Testis (tissue), 3 donors: Measurements from ENCODE around the gene COL4A2. TPM values are rescaled to one million over a fixed set of nuclear protein-coding genes. Genes with fewer than 3 reads are reported as not detected.

ENCODE experiments used
- DNase-seq: peaks from one replicate; pipeline ENCODE4 v3.0.0-alpha.2; 2019
- H3K27ac ChIP-seq, 2 donors: fragments of 200-600 bp; sonication (generic); one replicate each; pipeline ENCODE4 v1.5.1; 2019
- H3K27me3 ChIP-seq: fragments of 200-600 bp; sonication (generic); one replicate; pipeline ENCODE4 v1.5.1; 2019
- H3K36me3 ChIP-seq: fragments of 200-600 bp; sonication (generic); one replicate; pipeline ENCODE4 v1.5.1; 2017; ENCODE audit warnings: low read depth; ENCODE audit errors: missing control alignments
- H3K4me1 ChIP-seq: fragments of 200-600 bp; sonication (generic); one replicate; pipeline ENCODE4 v1.5.1; 2019
- H3K4me3 ChIP-seq, 2 donors: fragments of 200-600 bp; sonication (generic); one replicate each; pipeline ENCODE4 v1.5.1; 2017 to 2019
- H3K9me3 ChIP-seq: fragments of 200-600 bp; sonication (generic); one replicate; pipeline ENCODE4 v1.5.1; 2017
- POLR2A ChIP-seq: fragments of 450-650 bp; IDR thresholded peaks from one replicate; pipeline ENCODE4 v1.6.1; 2017; ENCODE audit warnings: antibody characterized with exemption, mild to moderate bottlenecking, moderate library complexity
- WGBS, 2 donors: methylation state at CpG; one replicate each; pipeline ENCODE4 v1.1.5; 2018; 5-methylcytosine and 5-hydroxymethylcytosine counted together
- intact Hi-C: fragments of 100-400 bp; cut with DNase I; formaldehyde crosslinking; loops from one replicate; pipeline ENCODE4 v1.15.1; 2023; ENCODE audit warnings: low total_unique reads
- polyA plus RNA-seq: library from polyadenylated mRNA; stranded (reverse); fragments of 350-450 nt; fragmentation: Illumina TruSeq; extraction: RNeasy Lipid Tissue Mini Kit (QIAGEN cat#74804); gene quantifications from one replicate; pipeline ENCODE4 v1.2.3, GENCODE V29; 2014; ENCODE audit warnings: low read depth, low replicate concordance; ENCODE audit not compliant: insufficient read depth
- total RNA-seq, 2 donors: library from RNA; depleted of rRNA; stranded (reverse); fragments of >200 nt; gene quantifications; one replicate each; pipeline ENCODE4 v1.2.3, GENCODE V29; 2016
- TF ChIP-seq, protein P1 (sequence below), 3 experiments: fragments of 450-650 bp in 2 of 3; fragments of 200-600 bp in 1 of 3; sonication (generic) in 1 of 3; IDR thresholded peaks; one replicate each; pipeline ENCODE4 v1.5.1; 2016 to 2019; ENCODE audit warnings: antibody characterized with exemption in 3 of 3, mild to moderate bottlenecking in 2 of 3, moderate library complexity in 1 of 3

COL4A2 gene
- total and polyA plus RNA-seq, 3 donors from 2014 or later = 69.1 to 89.9 (median 81.0) TPM

DNA sequence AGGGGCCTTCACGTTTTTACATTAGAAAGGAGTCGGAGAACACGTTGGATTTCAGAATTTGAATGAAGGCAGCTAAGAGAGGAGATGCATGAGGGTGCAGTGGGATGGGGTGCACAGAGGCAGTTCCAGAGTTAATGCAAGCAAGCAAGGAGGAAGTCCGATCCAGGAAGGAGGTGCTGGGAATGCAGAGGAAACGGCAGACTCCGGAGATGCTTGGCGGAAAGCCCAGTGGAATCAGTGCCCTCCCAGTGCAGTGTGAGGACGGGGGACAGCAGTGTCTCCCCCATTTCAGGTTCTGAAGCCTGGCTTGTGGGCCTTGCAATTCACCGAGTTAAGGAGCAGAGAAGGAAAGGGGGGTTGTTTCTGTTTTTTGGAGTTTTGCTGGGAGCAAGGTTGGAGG, 100.4 kb downstream of the COL4A2 start:
- no peak overlapping the region for H3K4me3 ChIP-seq
- no peaks in the 10 kb centered on the region for H3K9me3 ChIP-seq
- no peaks in the 10 kb centered on the region for H3K36me3 ChIP-seq
- no peak for DNase-seq
- H3K27me3 ChIP-seq = no peaks in the 10 kb centered on the region
- peaks cover 19% of the 10 kb centered on the region for H3K4me1 ChIP-seq
- intact Hi-C loops = loop anchor here (10.0 kb wide), 1 partner anchor 63 kb away; no protein-coding TSS in a partner anchor
- H3K27ac ChIP-seq = peak overlapping the region in 1 of 2 donors; percentile 10
- WGBS, 2 donors = 45 to 64% methylated on average over 9 of the region's 9 CpGs
- TF ChIP-seq POLR2A = no peak
- TF ChIP-seq, protein P1, sequence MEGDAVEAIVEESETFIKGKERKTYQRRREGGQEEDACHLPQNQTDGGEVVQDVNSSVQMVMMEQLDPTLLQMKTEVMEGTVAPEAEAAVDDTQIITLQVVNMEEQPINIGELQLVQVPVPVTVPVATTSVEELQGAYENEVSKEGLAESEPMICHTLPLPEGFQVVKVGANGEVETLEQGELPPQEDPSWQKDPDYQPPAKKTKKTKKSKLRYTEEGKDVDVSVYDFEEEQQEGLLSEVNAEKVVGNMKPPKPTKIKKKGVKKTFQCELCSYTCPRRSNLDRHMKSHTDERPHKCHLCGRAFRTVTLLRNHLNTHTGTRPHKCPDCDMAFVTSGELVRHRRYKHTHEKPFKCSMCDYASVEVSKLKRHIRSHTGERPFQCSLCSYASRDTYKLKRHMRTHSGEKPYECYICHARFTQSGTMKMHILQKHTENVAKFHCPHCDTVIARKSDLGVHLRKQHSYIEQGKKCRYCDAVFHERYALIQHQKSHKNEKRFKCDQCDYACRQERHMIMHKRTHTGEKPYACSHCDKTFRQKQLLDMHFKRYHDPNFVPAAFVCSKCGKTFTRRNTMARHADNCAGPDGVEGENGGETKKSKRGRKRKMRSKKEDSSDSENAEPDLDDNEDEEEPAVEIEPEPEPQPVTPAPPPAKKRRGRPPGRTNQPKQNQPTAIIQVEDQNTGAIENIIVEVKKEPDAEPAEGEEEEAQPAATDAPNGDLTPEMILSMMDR (IDR thresholded peaks at IDR 0.05) = no peak

DNA sequence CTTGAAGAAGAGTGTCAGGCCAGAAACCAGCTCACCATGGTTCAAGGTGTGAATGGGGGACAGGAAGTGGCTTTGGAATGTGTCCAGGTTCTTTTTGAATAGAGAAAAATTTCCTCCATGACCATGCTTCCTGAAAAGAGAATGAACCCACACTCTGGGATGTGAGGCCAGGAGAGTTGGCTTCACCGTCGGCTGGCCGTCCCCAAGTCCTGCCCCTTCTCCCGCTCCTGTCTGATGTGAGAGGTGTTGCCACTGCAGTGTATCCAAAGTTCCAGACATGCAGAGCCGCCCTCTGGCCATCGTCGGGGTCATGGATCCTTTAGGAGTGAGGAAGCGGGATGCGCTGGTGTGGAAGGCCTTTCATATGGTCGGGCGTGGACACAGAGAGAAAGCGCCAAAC, 101.2 kb downstream of the COL4A2 start:
- 82 to 93% methylated on average over 12 of the region's 12 CpGs for WGBS, 2 donors
- Histone ChIP-seq H3K9me3 (no peaks in the 10 kb centered on the region), H3K4me1 (peaks cover 23% of the 10 kb centered on the region), H3K4me3 (no peak overlapping the region), H3K36me3 (no peaks in the 10 kb centered on the region), H3K27me3 (no peaks in the 10 kb centered on the region), H3K27ac (peak overlapping the region in 1 of 2 donors; percentile 10)
- TF ChIP-seq, protein P1 (IDR thresholded peaks at IDR 0.05) = no peak
- no peak for TF ChIP-seq POLR2A
- intact Hi-C loops = loop anchor here (10.0 kb wide), 1 partner anchor 63 kb away; no protein-coding TSS in a partner anchor
- DNase-seq = no peak

DNA sequence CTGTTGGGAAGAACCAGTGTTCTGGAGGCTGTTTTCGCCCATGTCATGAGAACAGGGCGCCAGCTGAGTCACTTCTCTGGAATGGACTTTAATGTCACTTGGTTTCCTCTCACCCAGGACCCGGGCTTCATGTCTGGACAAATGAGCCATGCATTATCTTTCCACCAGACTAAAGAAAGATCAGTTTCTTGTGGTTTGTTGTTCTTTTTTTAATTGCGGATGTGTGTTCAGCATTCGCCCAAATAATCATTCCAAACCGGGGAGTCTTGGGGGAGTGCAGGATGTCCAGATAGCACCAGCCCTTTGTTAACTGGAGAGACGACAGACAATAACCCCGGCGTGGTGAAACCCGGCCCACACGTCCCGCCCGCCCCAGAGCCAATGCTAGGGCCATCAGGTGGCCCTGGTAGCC, 102.5 kb downstream of the COL4A2 start:
- WGBS, 2 donors = 56 to 61% methylated on average over 13 of the region's 13 CpGs
- no peaks in the 10 kb centered on the region for H3K36me3 ChIP-seq
- DNase-seq = no peak
- H3K4me1 ChIP-seq = peaks cover 23% of the 10 kb centered on the region
- H3K9me3 ChIP-seq = no peaks in the 10 kb centered on the region
- peak overlapping the region in 1 of 2 donors; percentile 84 for H3K27ac ChIP-seq
- intact Hi-C loops = loop anchor here (10.0 kb wide), 1 partner anchor 65 kb away; no protein-coding TSS in a partner anchor
- H3K27me3 ChIP-seq = no peaks in the 10 kb centered on the region
- TF ChIP-seq POLR2A = no peak
- TF ChIP-seq, protein P1 (IDR thresholded peaks at IDR 0.05) = no peak
- H3K4me3 ChIP-seq = no peak overlapping the region

DNA sequence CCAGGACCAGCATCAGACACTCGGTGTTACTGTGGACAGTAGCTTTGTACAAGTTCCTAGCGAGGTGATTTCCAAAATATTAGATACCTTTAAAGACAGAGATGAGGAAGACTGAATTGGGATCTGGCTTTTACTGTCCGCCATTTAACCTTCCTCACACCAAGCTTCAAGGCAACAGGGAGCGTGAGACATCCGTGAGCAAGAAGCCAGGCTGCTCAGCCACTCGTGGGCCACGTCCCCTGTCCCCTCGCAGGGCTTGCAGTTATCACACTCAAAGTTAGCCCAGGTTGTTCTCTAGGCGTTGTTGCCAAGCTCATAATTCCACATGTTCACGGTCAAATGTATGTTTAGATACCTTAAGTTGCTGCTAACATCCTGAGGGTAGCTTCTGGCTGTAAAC, 102.9 kb downstream of the COL4A2 start:
- Histone ChIP-seq H3K27ac (peak overlapping the region in 1 of 2 donors; percentile 84), H3K9me3 (no peaks in the 10 kb centered on the region), H3K27me3 (no peaks in the 10 kb centered on the region), H3K4me1 (peaks cover 23% of the 10 kb centered on the region), H3K36me3 (no peaks in the 10 kb centered on the region), H3K4me3 (no peak overlapping the region)
- no peak for TF ChIP-seq POLR2A
- TF ChIP-seq, protein P1 (IDR thresholded peaks at IDR 0.05) = no peak
- WGBS, 2 donors = 81 to 83% methylated on average over 10 of the region's 10 CpGs
- DNase-seq = no peak
- intact Hi-C loops = loop anchor here (10.0 kb wide), 2 partner anchors 65 to 185 kb away; no protein-coding TSS in a partner anchor
